HepG2 (cell line): ENCODE data around the gene TAC3. TPM values are rescaled to one million over a fixed set of nuclear protein-coding genes. Genes with fewer than 3 reads are reported as not detected.

Experiments
- ATAC-seq: fragments of 200-7000 bp; cut with Tn5 transposase; 3 replicates; pipeline ENCODE4 v1.9.1; 2020; ENCODE audit warnings: mild to moderate bottlenecking, moderate library complexity
- BruUV-seq: library from RNA; stranded (reverse); fragments of 400-500 nt; replicated peaks from 2 replicates; lab custom pipeline; 2021; lab: Mats Ljungman, UMichigan
- CTCF ChIA-PET: fragments of 300-600 bp; formaldehyde crosslinking; extraction: SDS; loops from one replicate; lab custom pipeline; 2021; ENCODE audit warnings: low total read pairs, inconsistent platforms, low intra/inter-chr PET ratio; lab: Yijun Ruan, JAX
- POLR2A ChIA-PET: fragments of 350-600 bp; sonication (Branson Sonifier 250); formaldehyde crosslinking; loops from one replicate; lab custom pipeline; 2020; ENCODE audit warnings: antibody characterized with exemption, inconsistent platforms; lab: Yijun Ruan, JAX
- DNase-seq: peaks from one replicate; pipeline ENCODE4 v3.0.0-alpha.2; 2015; ENCODE audit warnings: low spot score
- FAIRE-seq: peaks from 3 replicates; lab custom pipeline; 2011; peaks lifted over from hg19 to GRCh38; lab: Jason Lieb, UNC
- H2AFZ ChIP-seq: one replicate; pipeline ENCODE4 v1.6.1; 2011; ENCODE audit warnings: low read length, inconsistent platforms
- H3K27ac ChIP-seq: fragments of 300-600 bp; 3 replicates; pipeline ENCODE4 v1.8.0; 2011; ENCODE audit warnings: mixed run types, mild to moderate bottlenecking, mixed read lengths, low read length, inconsistent platforms; ENCODE audit not compliant: insufficient read depth; ENCODE audit errors: extremely low read length
- H3K27me3 ChIP-seq, 2 experiments: fragments of 200-600 bp in 1 of 2; 2 replicates in 1 of 2; 3 replicates in 1 of 2; pipeline versions ENCODE4 v1.6.0 to v1.8.0; 2011; ENCODE audit warnings: low read length in 2 of 2, mild to moderate bottlenecking in 2 of 2, moderate library complexity in 2 of 2, inconsistent platforms in 1 of 2; ENCODE audit not compliant: insufficient read depth in 2 of 2, control insufficient read depth in 1 of 2
- H3K36me3 ChIP-seq, 2 experiments: fragments of 200-600 bp in 1 of 2; replicated peaks in 1 of 2; 2 replicates in 1 of 2; 3 replicates in 1 of 2; pipeline versions ENCODE4 v1.5.1 to v1.8.0; 2011; ENCODE audit warnings: low read length in 2 of 2, inconsistent platforms in 1 of 2; ENCODE audit not compliant: insufficient read depth in 2 of 2, control insufficient read depth in 1 of 2
- H3K4me1 ChIP-seq: 2 replicates; pipeline ENCODE4 v1.5.1; 2012; ENCODE audit warnings: low read length, inconsistent platforms; ENCODE audit not compliant: insufficient read depth
- H3K4me2 ChIP-seq: 2 replicates; pipeline ENCODE4 v1.6.0; 2011; ENCODE audit warnings: low read depth, low read length, inconsistent platforms
- H3K4me3 ChIP-seq, 3 experiments: fragments of 200-600 bp in 1 of 3; sonication (generic), shearing (Covaris generic) in 1 of 3; replicated peaks in 1 of 3; 2 replicates each; pipeline ENCODE4 v1.5.1; 2011 to 2016; ENCODE audit warnings: low read length in 3 of 3, inconsistent platforms in 2 of 3, low read depth in 2 of 3, mild to moderate bottlenecking in 2 of 3, control low read depth in 1 of 3, mixed read lengths in 1 of 3; ENCODE audit not compliant: insufficient read depth in 1 of 3
- H3K79me2 ChIP-seq: one replicate; pipeline ENCODE4 v1.6.1; 2011; ENCODE audit warnings: low read length, inconsistent platforms; ENCODE audit not compliant: insufficient read depth
- H3K9ac ChIP-seq: 2 replicates; pipeline ENCODE4 v1.6.0; 2011; ENCODE audit warnings: mild to moderate bottlenecking, low read depth, low read length, inconsistent platforms; ENCODE audit not compliant: insufficient read depth
- H3K9me3 ChIP-seq: 2 replicates; pipeline ENCODE4 v1.5.1; 2012; ENCODE audit warnings: mild to moderate bottlenecking, low read length
- H4K20me1 ChIP-seq: 2 replicates; pipeline ENCODE4 v1.6.0; 2011; ENCODE audit warnings: inconsistent platforms, mild to moderate bottlenecking, low read length, moderate library complexity; ENCODE audit not compliant: insufficient read depth
- CBFB ChIP-seq: sonication (generic); formaldehyde crosslinking; IDR thresholded peaks from 2 replicates; pipeline ENCODE4 v1.4.0; 2020; ENCODE audit warnings: missing genetic modification reagents
- EZH2 ChIP-seq: conservative IDR thresholded peaks from 2 replicates; pipeline ENCODE4 v1.6.1; 2012; ENCODE audit warnings: mild to moderate bottlenecking, low read depth, low read length, moderate library complexity
- HDAC2 ChIP-seq: sonication (generic); formaldehyde crosslinking; IDR thresholded peaks from 2 replicates; pipeline ENCODE4 v1.4.0; 2020; ENCODE audit warnings: missing genetic modification reagents
- HOXA7 ChIP-seq: sonication (generic); formaldehyde crosslinking; IDR thresholded peaks from 2 replicates; pipeline ENCODE4 v1.8.1; 2022; ENCODE audit warnings: mild to moderate bottlenecking, missing genetic modification reagents, moderate library complexity
- JDP2 ChIP-seq: sonication (generic); formaldehyde crosslinking; IDR thresholded peaks from 2 replicates; pipeline ENCODE4 v1.8.1; 2022; ENCODE audit warnings: missing genetic modification reagents, borderline replicate concordance
- ONECUT2 ChIP-seq: sonication (generic); formaldehyde crosslinking; IDR thresholded peaks from 2 replicates; pipeline ENCODE4 v1.4.0; 2020; ENCODE audit warnings: missing genetic modification reagents
- PRPF4 ChIP-seq: fragments of 200-400 bp; formaldehyde crosslinking; IDR thresholded peaks from 2 replicates; pipeline ENCODE4 v1.6.1; 2016; ENCODE audit warnings: low read length, low read depth; ENCODE audit not compliant: poor library complexity, severe bottlenecking
- RAD51 ChIP-seq: fragments of 450-650 bp; IDR thresholded peaks from 2 replicates; pipeline ENCODE4 v1.6.1; 2016; ENCODE audit warnings: borderline replicate concordance
- SAFB2 ChIP-seq: sonication (generic); formaldehyde crosslinking; IDR thresholded peaks from 2 replicates; pipeline ENCODE4 v1.5.1; 2020; ENCODE audit warnings: missing genetic modification reagents, low read depth, mild to moderate bottlenecking, borderline replicate concordance
- SMYD3 ChIP-seq: sonication (generic); formaldehyde crosslinking; IDR thresholded peaks from 2 replicates; pipeline ENCODE4 v1.8.1; 2023; ENCODE audit warnings: mild to moderate bottlenecking, missing genetic modification reagents
- ZNF24 ChIP-seq: fragments of 450-650 bp; IDR thresholded peaks from 2 replicates; pipeline ENCODE4 v1.6.1; 2017; ENCODE audit warnings: antibody characterized with exemption, mild to moderate bottlenecking
- ZNF432 ChIP-seq: sonication (generic); formaldehyde crosslinking; IDR thresholded peaks from 2 replicates; pipeline ENCODE4 v1.5.0; 2020; ENCODE audit warnings: missing genetic modification reagents, mild to moderate bottlenecking, borderline replicate concordance
- WGBS: methylation state at CpG from one replicate; pipeline ENCODE4 v1.1.6; 2017; ENCODE audit warnings: low lambda C conversion rate; 5-methylcytosine and 5-hydroxymethylcytosine counted together
- in situ Hi-C: cut with HindIII; loops from 2 replicates; pipeline ENCODE4 v1.10.0; 2017; ENCODE audit warnings: low pct_unique_long_range_greater_than_20kb; ENCODE audit not compliant: extremely low pct_ligation_motif_present
- intact Hi-C: fragments of 100-400 bp; cut with micrococcal nuclease; formaldehyde crosslinking; loops from one replicate; pipeline ENCODE4 v1.10.0; 2022; ENCODE audit not compliant: unreplicated experiment
- polyA plus RNA-seq, 8 experiments: library from polyadenylated mRNA; depleted of rRNA in 3 of 8; stranded (reverse) in 7 of 8; unstranded in 1 of 8; fragments of >200 nt; fragmentation: Illumina TruSeq in 4 of 8; extraction: Trizol in 4 of 8; gene quantifications; 2 replicates each; pipeline versions ENCODE4 v1.2.1 to v1.2.3, GENCODE V29; 2011 to 2016; ENCODE audit warnings: low read depth in 4 of 8, missing spikeins in 1 of 8, mixed read lengths in 1 of 8; ENCODE audit not compliant: insufficient read depth in 1 of 8
- total RNA-seq, 5 experiments: library from RNA; depleted of rRNA; stranded (reverse); fragments of >200 nt; fragmentation: Illumina TruSeq; extraction: Trizol; gene quantifications; 2 replicates each; pipeline ENCODE4 v1.2.3, GENCODE V29; 2016; ENCODE audit warnings: low read depth in 1 of 5
- TF ChIP-seq, protein P1 (sequence below): sonication (generic); formaldehyde crosslinking; IDR thresholded peaks from 2 replicates; pipeline ENCODE4 v1.4.0; 2020; ENCODE audit warnings: mild to moderate bottlenecking, missing genetic modification reagents
- TF ChIP-seq, protein P2 (sequence below): sonication (generic); formaldehyde crosslinking; IDR thresholded peaks from 2 replicates; pipeline ENCODE4 v1.4.0; 2020; ENCODE audit warnings: missing genetic modification reagents

The TAC3 gene
- total and polyA plus RNA-seq, 2 of the 13 experiments (the other 11 are each of a cell fraction or from before 2014, with no cell fraction given): 0.13 to 0.15 TPM

DNA sequence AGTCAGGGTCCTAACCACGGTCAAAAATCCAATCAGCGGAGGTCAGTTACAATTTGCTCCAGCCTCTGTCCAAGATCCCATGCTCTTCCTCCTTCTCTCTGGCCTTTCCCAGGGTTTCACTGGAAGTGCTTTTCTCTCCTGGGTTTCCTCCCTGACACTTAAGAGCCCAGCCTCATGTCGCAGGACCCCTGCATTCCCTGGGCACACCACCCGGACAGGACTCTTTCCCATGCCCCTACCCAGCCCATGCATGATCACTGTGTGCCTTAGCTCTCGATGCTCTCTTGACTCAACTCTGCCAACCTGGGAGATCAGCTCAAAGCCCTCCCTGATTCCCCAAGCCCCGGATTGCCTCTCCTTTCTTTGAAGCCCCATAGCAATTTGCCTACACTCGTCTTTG is 15.5 kb upstream of the TAC3 start:
- Histone ChIP-seq H4K20me1 (no peaks in the 10 kb centered on the region), H3K36me3 (no peaks in the 10 kb centered on the region), H3K4me3 (no peak overlapping the region), H3K27ac (no peak overlapping the region), H3K4me2 (no peak overlapping the region), H3K27me3 (no peaks in the 10 kb centered on the region), H3K9me3 (no peaks in the 10 kb centered on the region), H2AFZ (no peak overlapping the region), H3K9ac (no peak overlapping the region), H3K79me2 (no peaks in the 10 kb centered on the region), H3K4me1 (peaks cover 11% of the 10 kb centered on the region)
- WGBS: 84% methylated on average over 7 of the region's 7 CpGs
- FAIRE-seq: no peak
- in situ Hi-C loops (no loop called here), intact Hi-C loops (no loop called here)
- no peak for DNase-seq
- ATAC-seq: no peak
- BruUV-seq: no TSS peak
- no peak for TF ChIP-seq ONECUT2 (CRISPR knock-in tag)
- TF ChIP-seq, protein P1, sequence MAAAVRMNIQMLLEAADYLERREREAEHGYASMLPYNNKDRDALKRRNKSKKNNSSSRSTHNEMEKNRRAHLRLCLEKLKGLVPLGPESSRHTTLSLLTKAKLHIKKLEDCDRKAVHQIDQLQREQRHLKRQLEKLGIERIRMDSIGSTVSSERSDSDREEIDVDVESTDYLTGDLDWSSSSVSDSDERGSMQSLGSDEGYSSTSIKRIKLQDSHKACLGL (CRISPR knock-in tag): no peak
- TF ChIP-seq ZNF24: no peak
- no peak for TF ChIP-seq CBFB (CRISPR knock-in tag)
- no peak for TF ChIP-seq SMYD3
- no peak for TF ChIP-seq SAFB2 (CRISPR knock-in tag)
- no peak for TF ChIP-seq HOXA7
- TF ChIP-seq ZNF432 (CRISPR knock-in tag): no peak
- no peak for TF ChIP-seq PRPF4
- TF ChIP-seq EZH2: no peak
- TF ChIP-seq HDAC2 (CRISPR knock-in tag): no peak
- TF ChIP-seq, protein P2, sequence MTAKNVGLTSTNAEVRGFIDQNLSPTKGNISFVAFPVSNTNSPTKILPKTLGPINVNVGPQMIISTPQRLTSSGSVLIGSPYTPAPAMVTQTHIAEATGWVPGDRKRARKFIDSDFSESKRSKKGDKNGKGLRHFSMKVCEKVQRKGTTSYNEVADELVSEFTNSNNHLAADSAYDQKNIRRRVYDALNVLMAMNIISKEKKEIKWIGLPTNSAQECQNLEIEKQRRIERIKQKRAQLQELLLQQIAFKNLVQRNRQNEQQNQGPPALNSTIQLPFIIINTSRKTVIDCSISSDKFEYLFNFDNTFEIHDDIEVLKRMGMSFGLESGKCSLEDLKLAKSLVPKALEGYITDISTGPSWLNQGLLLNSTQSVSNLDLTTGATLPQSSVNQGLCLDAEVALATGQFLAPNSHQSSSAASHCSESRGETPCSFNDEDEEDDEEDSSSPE (CRISPR knock-in tag): no peak
- TF ChIP-seq JDP2 (CRISPR knock-in tag): no peak
- no peak for TF ChIP-seq RAD51
- POLR2A ChIA-PET: interaction anchor here (1.1 kb wide), 1 partner anchor 13 kb away, joined by 5 read pairs; no protein-coding TSS in a partner anchor
- CTCF ChIA-PET: interaction anchor here (0.8 kb wide), 1 partner anchor 30 kb away, joined by 3 read pairs; no protein-coding TSS in a partner anchor
